Measurements from ENCODE around the gene TAF11L5.
"Not testable (repeated sequence)": the region's sequence is repeated elsewhere in the genome, so short reads cannot be mapped to it uniquely, and the experiment has no call there.

TAF11L5 gene

DNA sequence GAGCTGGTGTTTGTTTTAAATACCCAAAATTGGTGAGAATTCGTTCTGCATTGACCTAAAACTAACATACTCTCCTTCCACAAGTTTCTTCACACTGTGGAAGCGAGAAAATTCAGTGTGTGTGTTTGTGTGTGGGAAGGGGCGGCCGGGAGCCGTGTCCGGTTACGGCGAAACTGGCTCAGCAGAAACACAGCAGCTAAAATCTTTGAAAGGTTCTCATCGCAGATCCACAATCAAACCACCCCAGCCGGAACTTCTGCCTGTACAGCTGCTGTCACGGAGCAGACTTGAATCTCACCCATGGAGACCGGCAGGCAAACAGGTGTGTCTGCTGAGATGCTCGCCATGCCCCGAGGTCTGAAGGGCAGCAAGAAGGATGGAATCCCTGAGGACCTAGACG lies at the start of gene TAF11L5:
Gene TAF11L5, plus strand, starts transcription at position 301 of the 400 bp plus-strand sequence.
- FAIRE-seq; DNase-seq (ENCODE audit: low spot score): not testable (repeated sequence)

DNA sequence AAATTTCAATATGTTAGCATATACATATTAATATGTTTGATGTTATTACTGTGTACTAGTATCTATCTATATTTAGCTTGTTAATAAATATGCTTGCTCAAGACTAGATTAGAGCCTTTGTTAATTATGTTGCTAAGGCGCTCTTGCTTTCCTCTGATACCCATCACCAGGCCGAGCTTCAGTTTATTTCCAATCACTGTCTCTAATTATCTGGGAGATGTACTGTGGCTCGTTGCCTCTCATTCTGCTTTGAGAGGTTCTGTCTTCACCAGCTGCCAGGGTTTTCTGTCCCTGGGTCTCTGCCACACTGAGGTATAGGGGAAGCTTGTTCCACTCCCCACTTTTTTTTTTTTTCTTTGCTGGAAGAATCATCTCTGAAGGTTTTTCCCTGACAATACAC lies 48.0 kb upstream of the TAF11L5 start:
- FAIRE-seq (no peak), DNase-seq (ENCODE audit: low spot score) (no peak)

DNA sequence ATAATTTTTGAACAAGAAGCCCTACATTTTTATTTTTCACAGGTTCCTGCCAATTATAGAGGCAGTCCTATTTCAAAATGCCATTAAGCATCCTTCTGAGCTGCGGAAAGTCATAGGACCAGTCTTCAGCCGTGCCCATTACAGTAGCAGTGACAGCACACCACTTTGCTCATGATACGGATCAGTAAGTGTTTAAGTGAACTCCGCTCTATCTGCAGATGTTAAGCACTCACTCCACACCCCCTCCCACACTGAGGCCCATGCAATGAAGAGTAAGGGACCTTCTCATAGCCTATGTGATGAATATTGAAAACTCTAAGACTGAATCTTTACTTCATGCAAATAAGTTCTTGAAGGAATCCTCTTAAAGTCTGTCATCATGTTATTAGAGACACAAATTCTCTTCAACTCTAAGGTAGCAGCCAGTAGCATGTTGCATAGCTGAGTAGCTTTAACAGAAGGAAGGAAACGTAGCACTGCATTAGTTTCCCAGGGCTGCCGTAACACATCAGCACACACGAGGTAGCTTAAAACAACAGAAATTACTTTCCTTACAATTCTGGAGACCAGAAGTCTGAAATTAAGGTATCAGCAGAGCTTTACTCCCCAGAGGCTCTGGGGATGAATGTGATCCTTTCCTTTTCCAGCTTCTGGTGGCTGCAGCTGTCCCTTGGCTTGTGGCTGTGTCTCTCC lies 47.3 kb upstream of the TAF11L5 start:
- DNase-seq (ENCODE audit: low spot score) (no peak), FAIRE-seq (no peak)

DNA sequence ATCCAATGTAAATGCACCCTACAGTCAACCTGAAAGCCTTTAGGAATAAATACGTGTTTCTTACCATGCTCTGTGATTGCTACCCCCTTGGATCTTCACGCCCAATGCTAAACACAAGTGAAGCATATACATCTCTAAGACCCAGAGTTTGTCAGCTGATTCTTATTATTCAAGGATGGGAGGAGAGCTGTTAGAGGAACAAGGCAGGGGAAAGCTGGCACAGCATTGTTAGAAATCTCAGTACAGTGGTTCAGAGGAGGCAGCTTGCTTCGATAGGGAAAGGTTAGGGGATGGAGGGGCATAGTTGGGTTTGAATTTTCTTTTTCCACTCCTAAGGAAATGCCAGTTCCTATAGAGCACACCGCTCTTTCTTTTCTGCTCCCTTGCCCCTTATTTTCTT lies 43.7 kb upstream of the TAF11L5 start:
- FAIRE-seq, result no peak
- no peak for DNase-seq (ENCODE audit: low spot score)

DNA sequence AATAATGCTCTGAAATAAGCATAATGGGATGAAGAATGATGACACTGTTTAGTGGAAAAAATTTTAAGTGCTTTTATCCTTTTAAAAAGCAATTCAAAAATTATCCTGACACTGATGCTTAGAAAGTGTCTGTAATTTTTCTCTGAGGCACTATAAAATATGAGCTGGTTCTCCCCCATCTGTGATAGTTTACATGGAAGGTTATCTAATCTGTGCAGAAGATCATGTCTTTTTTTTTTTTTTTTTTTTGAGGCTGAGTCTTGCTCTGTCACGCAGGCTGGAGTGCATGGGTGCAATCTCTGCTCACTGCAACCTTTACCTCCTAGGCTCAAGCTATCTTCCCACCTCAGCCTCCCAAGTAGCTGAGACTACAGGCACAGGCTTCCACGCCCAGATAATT lies 42.2 kb upstream of the TAF11L5 start:
- DNase-seq (ENCODE audit: low spot score), result no peak
- FAIRE-seq, result no peak

DNA sequence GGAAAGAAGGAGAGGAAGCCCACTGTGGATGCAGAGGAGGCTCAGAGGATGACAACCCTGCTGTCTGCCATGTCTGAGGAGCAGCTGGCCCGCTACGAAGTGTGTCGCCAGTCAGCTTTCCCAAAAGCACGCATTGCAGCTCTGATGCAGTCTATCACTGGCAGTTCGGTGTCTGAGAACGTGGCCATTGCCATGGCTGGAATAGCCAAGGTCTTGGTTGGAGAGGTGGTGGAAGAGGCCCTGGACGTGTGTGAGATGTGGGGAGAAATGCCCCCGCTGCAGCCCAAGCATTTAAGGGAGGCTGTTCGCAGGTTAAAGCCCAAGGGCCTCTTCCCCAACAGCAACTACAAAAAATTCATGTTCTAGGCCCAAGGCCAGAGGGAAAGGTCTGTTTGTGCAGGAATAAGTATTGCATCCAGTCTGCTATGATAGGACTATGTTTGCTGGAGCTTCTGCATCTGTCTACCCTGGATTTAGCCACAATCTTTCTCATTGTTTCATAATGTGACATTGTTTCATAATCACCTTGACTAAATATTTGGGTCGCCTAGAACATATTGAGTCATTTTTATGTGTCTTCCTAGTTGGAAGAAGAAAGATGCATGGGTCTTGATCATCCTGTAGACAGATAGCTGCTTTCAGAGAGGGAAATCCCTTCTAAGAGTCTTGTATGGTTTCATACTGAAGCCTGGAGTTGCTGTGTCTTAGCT lies 38.4 kb upstream of the TAF11L5 start:
- FAIRE-seq, result peak; percentile 53

DNA sequence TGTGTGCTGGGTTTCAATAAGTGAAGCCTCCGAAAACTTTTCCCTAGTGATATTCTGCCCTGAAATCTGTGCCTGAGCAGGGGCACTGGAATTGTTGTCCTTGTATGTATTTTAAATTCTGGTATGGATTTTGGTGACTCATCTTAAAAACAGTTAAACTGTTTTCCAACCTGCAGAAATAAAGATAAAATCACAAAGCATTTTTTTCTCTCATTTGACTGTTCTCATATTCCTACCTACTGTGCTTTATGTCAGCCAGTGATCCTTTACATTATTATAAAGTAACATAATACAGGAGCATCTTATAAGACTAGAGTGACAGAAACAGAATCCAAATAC lies 37.9 kb upstream of the TAF11L5 start:
- no peak for FAIRE-seq
- DNase-seq (ENCODE audit: low spot score), result no peak

More for the DNA sequence above, 38.4 kb upstream of the TAF11L5 start:
- DNase-seq (ENCODE audit: low spot score), result not testable (repeated sequence)

DNA sequence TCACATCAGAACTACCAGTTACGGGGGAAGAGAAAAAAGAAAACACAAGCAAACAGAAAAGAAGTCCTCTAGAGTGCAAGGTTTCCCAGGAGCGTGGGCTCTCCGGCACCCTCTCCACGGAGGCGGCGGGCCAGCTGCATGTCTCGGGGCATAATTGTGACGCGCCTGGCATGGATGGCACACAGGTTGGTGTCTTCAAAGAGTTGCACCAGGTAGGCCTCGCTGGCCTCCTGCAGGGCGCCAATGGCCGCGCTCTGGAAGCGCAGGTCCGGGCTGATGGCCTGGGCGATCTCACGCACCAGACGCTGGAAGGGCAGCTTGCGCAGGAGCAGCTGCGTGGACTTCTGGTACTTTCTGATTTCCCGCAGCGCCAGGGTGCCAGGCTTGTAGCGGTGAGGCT lies 33.8 kb upstream of the TAF11L5 start:
- FAIRE-seq; DNase-seq (ENCODE audit: low spot score): not testable (repeated sequence)

DNA sequence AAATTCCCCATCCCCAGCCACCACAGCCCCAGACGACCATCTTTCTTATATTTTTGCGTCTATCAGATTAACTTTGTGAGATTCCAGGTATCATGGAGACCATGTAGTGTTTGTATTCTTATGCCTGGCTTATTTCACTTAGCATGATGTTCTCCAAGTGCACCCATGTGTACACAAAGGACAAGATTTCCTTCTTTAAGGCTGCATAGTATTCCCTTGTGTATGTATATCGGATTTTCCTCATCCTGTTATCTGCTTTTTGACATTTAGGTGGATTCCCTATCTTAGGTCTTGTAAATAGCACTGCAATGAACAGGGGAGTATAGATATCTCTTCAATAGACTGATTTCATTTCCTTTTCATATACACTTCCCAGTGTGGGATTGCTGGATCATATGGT lies 32.3 kb upstream of the TAF11L5 start:
- DNase-seq (ENCODE audit: low spot score) (no peak), FAIRE-seq (no peak)

DNA sequence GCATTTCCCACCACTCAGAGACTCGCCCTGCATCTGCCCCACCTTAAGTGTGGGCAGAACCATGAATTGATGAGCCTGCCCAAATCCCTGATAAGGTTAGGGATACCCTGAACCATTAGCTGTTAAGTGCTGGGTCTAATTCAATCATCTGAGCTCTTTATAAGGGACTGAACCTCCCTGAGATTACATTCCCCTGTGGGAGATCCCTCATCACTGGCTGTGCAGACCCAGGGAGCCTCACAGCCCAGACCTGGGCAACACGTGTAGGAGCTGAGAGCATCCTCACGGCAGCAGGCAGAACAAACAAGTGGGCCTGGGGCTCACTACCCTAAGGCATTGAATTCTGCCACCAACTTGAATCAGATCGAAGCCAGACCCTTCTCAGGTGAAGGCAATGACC lies 27.6 kb upstream of the TAF11L5 start:
- FAIRE-seq (no peak), DNase-seq (ENCODE audit: low spot score) (no peak)

DNA sequence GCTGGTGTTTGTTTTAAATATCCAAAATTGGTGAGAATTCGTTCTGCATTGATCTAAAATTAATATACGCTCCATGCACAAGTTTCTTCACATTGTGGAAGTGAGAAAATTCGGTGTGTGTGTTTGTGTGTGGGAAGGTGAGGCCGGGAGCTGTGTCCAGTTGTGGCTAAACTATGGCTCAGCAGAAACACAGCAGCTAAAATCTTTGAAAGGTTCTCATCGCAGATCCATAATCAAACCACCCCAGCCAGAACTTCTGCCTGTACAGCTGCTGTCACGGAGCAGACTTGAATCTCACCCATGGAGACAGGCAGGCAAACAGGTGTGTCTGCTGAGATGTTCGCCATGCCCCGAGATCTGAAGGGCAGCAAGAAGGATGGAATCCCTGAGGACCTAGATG lies 27.1 kb upstream of the TAF11L5 start, which contains the start of gene TAF11L2:
Gene TAF11L2, plus strand, starts transcription at position 301 of the 400 bp plus-strand sequence.
- not testable (repeated sequence) for DNase-seq (ENCODE audit: low spot score); FAIRE-seq

DNA sequence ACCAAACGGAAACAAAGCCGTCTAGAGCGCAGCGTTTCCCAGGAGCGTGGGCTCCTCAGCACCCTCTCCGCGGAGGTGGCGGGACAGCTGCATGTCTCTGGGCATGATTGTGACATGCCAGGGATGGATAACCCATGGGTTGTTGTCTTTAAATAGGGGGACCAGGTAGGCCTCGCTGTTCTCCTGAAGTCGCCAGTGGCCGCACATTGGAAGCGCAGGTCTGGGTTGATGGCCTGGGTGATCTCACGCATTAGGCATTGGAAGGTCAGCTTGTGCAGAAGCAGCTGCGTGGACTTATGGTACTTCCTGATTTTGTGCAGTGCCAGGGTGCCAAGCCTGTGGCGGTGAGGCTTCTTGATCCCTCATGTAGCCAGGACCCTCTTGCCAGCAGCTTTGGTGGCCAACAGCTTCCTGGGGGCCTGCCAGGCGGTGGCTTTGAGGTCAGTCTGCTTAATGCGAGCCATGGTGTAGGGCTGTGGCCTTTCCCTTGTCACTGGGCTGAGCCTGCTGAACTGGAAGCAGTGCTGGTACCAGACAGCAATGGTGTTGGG lies 13.2 kb upstream of the TAF11L5 start:
- FAIRE-seq, result peak; percentile 40
- DNase-seq (ENCODE audit: low spot score), result no peak

DNA sequence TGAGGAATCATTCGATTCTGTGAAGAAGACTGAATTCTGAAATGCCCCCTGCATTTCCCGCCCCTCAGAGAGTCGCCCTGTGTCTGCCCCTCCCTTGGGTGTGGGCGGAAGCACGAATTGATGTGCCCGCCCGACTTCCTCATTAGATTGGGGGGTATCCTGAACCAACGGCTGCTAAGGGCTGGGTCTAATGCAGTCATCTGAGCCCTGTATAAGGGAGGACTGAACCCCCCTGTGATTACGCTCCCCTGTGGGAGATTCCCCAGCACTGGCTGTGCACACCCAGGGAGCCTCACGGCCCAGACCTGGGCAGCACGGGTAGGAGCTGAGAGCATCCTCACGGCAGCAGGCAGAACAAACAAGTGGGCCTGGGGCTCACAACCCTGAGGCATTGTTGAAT lies 7.5 kb upstream of the TAF11L5 start:
- DNase-seq (ENCODE audit: low spot score); FAIRE-seq: not testable (repeated sequence)

DNA sequence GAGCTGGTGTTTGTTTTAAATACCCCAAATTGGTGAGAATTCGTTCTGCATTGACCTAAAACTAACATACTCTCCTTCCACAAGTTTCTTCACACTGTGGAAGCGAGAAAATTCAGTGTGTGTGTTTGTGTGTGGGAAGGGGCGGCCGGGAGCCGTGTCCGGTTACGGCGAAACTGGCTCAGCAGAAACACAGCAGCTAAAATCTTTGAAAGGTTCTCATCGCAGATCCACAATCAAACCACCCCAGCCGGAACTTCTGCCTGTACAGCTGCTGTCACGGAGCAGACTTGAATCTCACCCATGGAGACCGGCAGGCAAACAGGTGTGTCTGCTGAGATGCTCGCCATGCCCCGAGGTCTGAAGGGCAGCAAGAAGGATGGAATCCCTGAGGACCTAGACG lies 7.0 kb upstream of the TAF11L5 start, which contains the start of gene TAF11L3:
Gene TAF11L3, plus strand, starts transcription at position 301 of the 400 bp plus-strand sequence.
- not testable (repeated sequence) for DNase-seq (ENCODE audit: low spot score); FAIRE-seq

DNA sequence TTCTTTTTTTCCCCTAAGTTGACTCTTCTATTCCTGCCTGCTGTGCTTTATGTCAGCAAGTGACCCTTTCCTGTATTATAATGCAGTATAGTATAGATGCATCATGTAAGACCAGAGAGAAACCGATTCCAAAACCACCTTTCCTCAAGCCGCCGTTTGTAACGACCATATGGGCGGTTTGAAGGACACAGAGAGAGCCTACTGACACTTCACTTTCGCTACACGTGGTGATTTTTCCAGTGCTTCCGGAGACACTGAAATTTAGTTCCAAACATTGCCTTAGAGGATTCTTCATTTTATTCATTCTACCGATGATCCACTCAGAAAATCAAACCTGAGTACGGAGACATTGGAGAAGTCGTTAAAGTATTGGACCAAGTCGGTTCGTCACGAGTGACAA lies 5.5 kb upstream of the TAF11L5 start:
- FAIRE-seq, result not testable (repeated sequence)

DNA sequence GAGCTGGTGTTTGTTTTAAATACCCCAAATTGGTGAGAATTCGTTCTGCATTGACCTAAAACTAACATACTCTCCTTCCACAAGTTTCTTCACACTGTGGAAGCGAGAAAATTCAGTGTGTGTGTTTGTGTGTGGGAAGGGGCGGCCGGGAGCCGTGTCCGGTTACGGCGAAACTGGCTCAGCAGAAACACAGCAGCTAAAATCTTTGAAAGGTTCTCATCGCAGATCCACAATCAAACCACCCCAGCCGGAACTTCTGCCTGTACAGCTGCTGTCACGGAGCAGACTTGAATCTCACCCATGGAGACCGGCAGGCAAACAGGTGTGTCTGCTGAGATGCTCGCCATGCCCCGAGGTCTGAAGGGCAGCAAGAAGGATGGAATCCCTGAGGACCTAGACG lies 3.5 kb upstream of the TAF11L5 start, which contains the start of gene TAF11L4:
Gene TAF11L4, plus strand, starts transcription at position 301 of the 400 bp plus-strand sequence.
- not testable (repeated sequence) for DNase-seq (ENCODE audit: low spot score); FAIRE-seq

More for the DNA sequence above, 5.5 kb upstream of the TAF11L5 start:
- DNase-seq (ENCODE audit: low spot score), result not testable (repeated sequence)

DNA sequence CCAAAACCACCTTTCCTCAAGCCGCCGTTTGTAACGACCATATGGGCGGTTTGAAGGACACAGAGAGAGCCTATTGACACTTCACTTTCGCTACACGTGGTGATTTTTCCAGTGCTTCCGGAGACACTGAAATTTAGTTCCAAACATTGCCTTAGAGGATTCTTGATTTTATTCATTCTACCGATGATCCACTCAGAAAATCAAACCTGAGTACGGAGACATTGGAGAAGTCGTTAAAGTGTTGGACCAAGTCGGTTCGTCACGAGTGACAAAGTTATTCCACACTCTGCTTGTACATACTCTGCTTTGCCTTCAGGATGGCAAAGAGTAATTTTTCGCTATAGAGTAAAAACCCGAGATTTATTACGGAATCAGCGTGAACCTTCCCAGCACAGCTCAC lies 1.5 kb downstream of the TAF11L5 start:
- not testable (repeated sequence) for DNase-seq (ENCODE audit: low spot score)

DNA sequence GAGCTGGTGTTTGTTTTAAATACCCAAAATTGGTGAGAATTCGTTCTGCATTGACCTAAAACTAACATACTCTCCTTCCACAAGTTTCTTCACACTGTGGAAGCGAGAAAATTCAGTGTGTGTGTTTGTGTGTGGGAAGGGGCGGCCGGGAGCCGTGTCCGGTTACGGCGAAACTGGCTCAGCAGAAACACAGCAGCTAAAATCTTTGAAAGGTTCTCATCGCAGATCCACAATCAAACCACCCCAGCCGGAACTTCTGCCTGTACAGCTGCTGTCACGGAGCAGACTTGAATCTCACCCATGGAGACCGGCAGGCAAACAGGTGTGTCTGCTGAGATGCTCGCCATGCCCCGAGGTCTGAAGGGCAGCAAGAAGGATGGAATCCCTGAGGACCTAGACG lies 3.3 kb downstream of the TAF11L5 start, which contains the start of gene TAF11L6:
Gene TAF11L6, plus strand, starts transcription at position 301 of the 400 bp plus-strand sequence.
- not testable (repeated sequence) for DNase-seq (ENCODE audit: low spot score); FAIRE-seq

More for the DNA sequence above, 1.5 kb downstream of the TAF11L5 start:
- FAIRE-seq, result not testable (repeated sequence)
